ENCODE data around the gene MAP2K7.
"Not testable (repeated sequence)": the region's sequence is repeated elsewhere in the genome, so short reads cannot be mapped to it uniquely, and the experiment has no call there.

- not testable (repeated sequence) for TF ChIP-seq CTCF, POLR2A (IDR thresholded peaks at IDR 0.05)
Measured at GRCh38 chr19:7918062-7918614, 14.5 kb downstream of the MAP2K7 start.
